Stimulated activated CD4-positive, alpha-beta T cell treated with anti-CD3 and anti-CD28 coated beads, TNF-alpha, amount 100 ng/mL, for 24 hours (primary cell): ENCODE measurements around the gene BCL3.

Experiments
- DNase-seq, 3 experiments: peaks; one replicate each; pipeline ENCODE4 v3.0.0-alpha.2; 2020; ENCODE audit warnings: low read depth in 3 of 3

Gene BCL3

GRCh38 chr19:44792281-44792680 is 43.8 kb downstream of the BCL3 start:
- no peak for DNase-seq

- no peak for DNase-seq
Measured at GRCh38 chr19:44794610-44795009, 46.1 kb downstream of the BCL3 start.

GRCh38 chr19:44795398-44795987 is 47.0 kb downstream of the BCL3 start:
- no peak for DNase-seq

- DNase-seq, result no peak
Measured at GRCh38 chr19:44796701-44797115, 48.2 kb downstream of the BCL3 start.

- no peak for DNase-seq
Measured at GRCh38 chr19:44799627-44800346, 51.3 kb downstream of the BCL3 start.

GRCh38 chr19:44800461-44800860 is 52.0 kb downstream of the BCL3 start:
- peak; percentile 60 to 81 (median 65) for DNase-seq

- no peak for DNase-seq
Measured at GRCh38 chr19:44803442-44804428, 55.2 kb downstream of the BCL3 start.

GRCh38 chr19:44806291-44806690 is 57.8 kb downstream of the BCL3 start:
- no peak for DNase-seq

GRCh38 chr19:44807162-44807561 is 58.7 kb downstream of the BCL3 start:
- no peak for DNase-seq

- DNase-seq, result no peak
Measured at GRCh38 chr19:44807652-44808462, 59.3 kb downstream of the BCL3 start.

GRCh38 chr19:44808463-44809371 is 60.2 kb downstream of the BCL3 start, which contains the start of gene BCAM:
Gene BCAM, plus strand, starts transcription at chr19:44809103. Its CDS starts 22 bp downstream, at chr19:44809125.
- no peak for DNase-seq
